GM19324 (cell line): ENCODE data around the gene ZNF680.
"Not testable (repeated sequence)": the region's sequence is repeated elsewhere in the genome, so short reads cannot be mapped to it uniquely, and the experiment has no call there.

ENCODE experiments used
- ATAC-seq: cut with Tn5 transposase; IDR thresholded peaks from one replicate; pipeline ENCODE4 v1.9.1; 2021; ENCODE audit warnings: mild to moderate bottlenecking, moderate library complexity; ENCODE audit not compliant: unreplicated experiment, low FRiP score

Gene ZNF680

GRCh38 chr7:64562626-64563278 is at the start of gene ZNF680:
Gene ZNF680 (minus strand): TSS chr7:64563071. CDS start chr7:64562954, 117 bp downstream.
- peak; percentile 100 for ATAC-seq

DNA sequence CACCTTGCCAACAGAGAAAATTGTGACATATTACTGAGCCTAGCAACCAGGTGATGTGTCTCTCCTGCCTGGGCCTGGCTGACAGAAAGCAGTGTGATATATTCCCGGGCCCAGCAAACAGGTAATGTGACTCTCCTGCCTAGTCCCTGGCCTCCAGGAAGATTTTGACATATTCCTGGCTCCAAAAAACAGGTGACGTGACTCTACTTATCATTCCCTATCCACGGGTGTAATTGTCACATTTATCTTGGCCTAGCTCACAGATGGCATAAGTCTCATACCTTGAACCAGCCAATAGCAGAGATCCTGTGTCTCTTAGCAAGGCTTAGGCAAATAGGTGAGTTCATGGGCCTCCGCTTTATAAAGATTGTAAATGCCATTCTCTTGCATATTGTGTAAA is 49.6 kb upstream of the ZNF680 start:
- ATAC-seq, result no peak

DNA sequence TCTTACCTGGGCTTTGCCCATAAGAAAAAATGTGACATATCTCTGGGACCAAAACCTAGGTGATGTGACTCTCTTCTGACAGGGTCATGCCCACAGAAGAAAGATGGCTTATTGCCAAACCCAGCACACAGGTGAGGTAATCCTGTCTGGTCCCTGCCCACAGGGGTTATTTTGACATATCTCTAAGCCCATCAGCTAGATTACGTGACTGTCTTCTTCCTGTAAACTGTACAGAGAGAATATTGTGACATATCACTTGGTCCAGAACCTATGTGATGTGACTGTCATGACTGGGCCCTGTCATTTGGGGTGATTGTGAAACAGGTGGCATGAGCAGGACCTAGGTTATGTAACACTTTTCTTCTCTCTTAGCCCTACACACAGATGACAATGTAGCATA is 48.8 kb upstream of the ZNF680 start:
- ATAC-seq, result no peak

DNA sequence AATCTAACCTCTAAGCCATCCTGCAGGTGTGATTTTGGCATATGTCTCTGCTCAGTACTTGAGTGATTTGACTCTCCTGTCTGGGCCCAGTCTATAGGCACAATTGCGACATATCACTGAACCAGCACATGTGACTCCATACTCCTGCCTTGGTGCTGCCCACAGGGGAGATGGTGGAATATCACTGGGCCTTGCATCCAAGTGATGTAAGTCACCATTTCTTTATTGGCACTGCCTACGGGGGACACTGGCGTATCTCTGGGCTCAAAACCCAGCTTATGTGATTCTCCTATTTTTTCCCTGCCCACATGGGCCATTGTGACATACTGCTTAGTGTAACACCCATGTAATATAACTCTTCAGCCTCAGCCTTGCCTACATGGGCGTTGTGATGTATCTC is 48.1 kb upstream of the ZNF680 start:
- no peak for ATAC-seq

DNA sequence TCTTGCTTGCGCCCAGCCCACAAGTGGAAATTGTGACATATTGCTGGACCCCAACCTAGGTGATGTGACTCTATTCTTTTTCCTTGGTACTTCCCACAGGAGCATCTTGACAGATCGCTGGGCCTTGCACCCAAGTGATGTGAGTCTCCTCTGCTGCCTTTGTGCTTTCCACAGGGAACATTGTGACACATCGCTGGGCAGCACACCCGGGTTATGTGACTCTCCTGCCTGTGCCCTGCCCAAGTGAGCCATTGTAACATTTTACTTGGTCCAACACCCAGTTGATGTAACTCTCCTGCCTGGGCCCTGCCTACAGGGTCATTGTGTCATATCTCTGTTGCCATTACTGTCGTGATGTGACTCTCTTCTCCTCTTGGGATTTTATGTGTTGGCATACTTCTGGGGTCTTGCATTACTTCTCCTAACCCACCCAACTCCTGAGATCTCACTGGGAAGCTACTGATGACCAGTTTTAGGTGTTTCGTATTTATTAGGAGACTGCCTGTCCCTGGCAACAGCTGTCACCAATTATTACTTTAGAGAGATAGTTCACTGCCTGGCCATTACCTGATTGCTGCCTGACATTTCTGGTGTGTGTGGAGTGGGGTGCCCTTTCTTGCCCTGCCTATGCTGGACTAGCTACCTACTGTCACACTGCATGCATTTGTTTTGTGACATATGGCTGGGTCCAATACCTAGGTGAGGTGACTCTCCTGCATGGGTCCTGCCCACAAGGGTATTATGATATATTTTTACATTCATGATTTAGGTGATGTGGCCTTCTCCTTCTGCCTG is 45.4 kb upstream of the ZNF680 start:
- no peak for ATAC-seq

DNA sequence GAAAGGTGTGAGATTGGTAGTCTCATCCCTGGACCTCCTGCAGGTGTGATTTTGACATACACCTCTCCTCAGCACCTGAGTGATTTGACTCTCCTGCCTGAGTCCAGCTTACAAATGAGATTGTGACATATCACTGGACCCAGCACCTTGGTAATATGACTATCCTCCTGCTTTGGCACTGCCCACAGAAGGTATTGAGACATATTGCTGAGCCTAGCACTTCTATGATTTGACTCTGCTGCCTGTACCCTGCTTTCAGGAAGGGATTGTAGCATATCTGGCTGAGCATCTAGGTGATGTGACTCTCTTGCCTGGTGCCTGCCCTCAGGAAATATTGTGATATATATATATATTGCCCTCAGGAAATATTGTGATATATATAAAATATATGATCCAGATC is 43.5 kb upstream of the ZNF680 start:
- ATAC-seq, result no peak

- ATAC-seq, result no peak
Measured at GRCh38 chr7:64603271-64603670, 40.4 kb upstream of the ZNF680 start.

DNA sequence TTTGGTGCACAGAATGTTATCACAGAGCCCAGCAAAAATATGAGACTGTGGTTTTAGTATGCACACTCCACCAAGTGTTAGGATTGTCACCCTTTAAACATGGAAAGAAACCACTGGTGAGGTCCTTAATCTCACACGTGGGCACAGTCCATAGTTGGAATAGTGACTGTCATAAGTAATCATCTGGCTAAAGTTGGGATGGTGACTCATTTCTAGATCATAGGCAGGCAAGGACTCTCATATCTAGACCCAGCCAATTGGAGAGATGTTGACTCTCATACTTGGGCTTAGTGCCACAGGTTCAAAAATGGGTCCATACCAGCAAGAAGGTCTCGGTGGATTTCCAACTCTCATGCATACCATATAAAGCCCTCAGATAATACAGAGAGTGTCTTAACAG is 39.6 kb upstream of the ZNF680 start:
- no peak for ATAC-seq

DNA sequence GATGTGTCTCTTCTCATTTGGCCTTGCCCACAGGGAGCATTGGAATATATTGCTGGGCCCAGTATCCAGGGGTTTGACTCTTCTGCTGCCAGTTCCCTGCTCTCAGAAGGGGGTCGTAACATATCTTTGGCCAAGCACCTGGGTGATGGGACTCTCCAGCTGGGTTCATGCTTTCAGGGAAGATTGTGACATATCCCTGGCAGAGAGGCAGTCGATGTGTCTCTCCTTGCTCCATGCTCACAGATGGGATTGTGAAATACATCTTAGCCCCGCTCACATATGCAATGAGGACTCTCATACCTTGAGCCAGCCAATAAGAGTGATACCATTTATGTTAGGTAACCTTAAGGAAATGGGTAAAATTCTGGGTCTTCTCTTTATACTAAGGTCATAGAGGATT is 39.2 kb upstream of the ZNF680 start:
- no peak for ATAC-seq

DNA sequence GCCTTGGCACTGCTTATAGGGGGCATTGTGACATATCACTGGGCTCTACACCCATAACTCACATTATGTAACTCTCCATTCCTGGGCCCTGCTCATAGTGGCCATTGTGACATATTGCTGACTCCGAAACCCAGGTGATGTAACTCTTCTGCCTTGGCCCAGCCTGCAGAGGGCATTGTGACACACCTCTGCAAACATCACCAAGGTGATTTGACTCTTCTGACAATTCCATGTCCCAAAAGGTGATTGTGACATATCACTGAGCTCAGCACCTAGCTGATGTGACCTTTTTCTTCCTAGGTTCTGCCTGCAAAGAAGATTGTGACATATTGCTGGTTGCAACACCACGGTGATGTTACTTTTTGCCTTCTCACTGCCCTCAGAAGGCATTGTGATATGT is 36.5 kb upstream of the ZNF680 start:
- ATAC-seq, result no peak

DNA sequence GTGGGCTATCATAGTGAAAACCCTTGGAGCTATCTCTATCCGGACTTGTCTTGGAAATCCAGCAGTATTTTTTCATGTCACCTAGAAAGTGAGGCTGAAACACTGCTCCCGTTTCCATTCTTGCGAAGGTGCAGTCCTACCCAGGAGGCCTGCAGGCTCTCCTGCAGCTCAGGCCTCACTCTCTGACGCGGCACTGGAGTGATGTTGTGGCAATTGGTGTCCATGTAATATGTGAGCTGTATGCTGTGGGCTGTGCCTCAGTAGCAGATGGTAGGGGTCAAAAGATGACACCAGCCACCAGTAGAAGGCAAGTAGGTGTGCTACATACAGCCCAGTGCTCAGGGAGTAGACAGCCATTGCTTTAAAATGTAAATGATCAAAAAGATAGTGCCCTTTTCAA is 28.1 kb upstream of the ZNF680 start:
- ATAC-seq, result no peak

- ATAC-seq, result no peak
Measured at GRCh38 chr7:64581926-64582894, 19.3 kb upstream of the ZNF680 start.

GRCh38 chr7:64581391-64581790 is 18.5 kb upstream of the ZNF680 start:
- ATAC-seq, result no peak

GRCh38 chr7:64574540-64575099 is 11.7 kb upstream of the ZNF680 start:
- no peak for ATAC-seq

DNA sequence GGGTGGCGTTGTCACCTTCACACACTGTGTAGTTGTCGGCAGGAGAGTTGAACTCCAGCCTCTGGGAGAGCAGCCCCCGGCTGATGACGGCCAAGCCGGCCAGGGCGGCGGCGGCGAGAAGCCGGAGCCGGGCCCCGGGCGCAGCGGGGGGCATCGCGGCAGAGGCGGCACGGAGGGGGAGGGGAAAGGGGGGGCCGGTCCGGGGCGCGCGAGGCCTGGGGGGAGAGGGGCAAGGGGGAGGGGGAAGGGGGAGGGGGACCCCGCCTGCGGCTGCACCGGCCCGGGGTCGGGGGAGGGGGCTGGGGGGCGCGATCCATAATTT is 7.4 kb upstream of the ZNF680 start:
- not testable (repeated sequence) for ATAC-seq

GRCh38 chr7:64569372-64570283 is 6.8 kb upstream of the ZNF680 start:
- not testable (repeated sequence) for ATAC-seq

DNA sequence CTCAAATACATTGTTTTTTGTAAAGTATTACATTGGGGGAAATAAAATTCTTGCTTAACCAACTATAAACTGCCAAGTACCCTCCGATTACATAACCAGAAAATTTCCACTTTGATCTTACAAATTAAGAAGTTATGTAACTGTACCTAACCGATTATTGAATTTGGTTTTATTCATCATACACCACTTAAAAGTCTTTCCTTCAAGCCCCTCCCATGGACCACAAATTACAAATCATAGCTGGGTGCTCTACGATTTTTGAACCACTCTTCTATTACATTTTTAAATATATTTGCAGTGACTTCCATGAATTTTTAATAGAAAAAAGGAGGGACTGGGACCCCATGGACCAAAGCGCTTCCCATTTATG is 630 bp downstream of the ZNF680 start:
- no peak for ATAC-seq

DNA sequence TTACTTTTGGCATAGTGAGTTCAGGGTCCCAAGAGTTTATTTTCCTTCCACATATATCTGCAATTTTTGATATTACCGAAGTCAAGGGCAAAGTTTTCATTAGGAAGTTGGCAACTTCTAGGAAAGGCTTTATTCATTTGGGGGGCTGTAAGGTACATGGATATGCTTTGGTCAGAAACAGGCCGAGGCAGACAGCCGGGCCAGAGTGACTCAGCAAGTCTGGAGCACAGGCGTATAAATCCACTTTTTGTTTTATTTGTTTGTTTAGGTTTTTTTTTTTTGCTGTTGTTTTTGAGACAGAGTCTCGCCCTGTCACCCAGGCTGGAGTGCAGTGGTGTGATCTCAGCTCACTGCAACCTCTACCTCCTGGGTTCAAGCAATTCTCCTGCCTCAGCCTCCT is 3.7 kb downstream of the ZNF680 start:
- ATAC-seq, result no peak

DNA sequence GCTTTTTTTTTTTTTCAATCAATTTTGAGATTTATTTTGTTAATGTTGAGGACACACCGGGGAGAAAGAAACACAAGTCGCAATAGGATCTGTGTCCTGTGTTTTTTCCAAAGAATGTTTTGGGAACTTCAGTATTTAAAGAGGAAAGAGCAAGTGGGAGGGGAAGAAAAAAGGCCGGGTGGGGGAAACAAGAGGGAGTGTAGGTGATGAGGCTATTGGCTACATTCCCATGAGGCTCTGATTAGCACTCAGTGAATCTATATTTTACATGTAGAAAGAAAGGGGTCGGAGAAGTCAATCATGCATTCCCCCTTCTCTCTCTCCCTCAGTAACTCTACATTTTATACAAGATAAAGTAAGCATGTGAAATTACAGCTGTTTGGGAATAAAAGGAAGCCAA is 4.1 kb downstream of the ZNF680 start:
- no peak for ATAC-seq

- ATAC-seq, result no peak
Measured at GRCh38 chr7:64558323-64558705, 4.6 kb downstream of the ZNF680 start.
